CD4-positive, CD25-positive, alpha-beta regulatory T cell (primary cell): ENCODE data around the gene SLC22A25. TPM values are rescaled to one million over a fixed set of nuclear protein-coding genes. Genes with fewer than 3 reads are reported as not detected.
"Not testable (repeated sequence)": the region's sequence is repeated elsewhere in the genome, so short reads cannot be mapped to it uniquely, and the experiment has no call there.

Source experiments
- ATAC-seq, 2 donors: fragments of 150-1000 bp; cut with Tn5 transposase; one replicate each; pipeline ENCODE4 v1.10.0; 2021; ENCODE audit warnings: low read depth in 2 of 2, moderate number of reproducible peaks in 2 of 2, moderate library complexity in 1 of 2
- DNase-seq, 3 donors: peaks; one replicate each; pipeline versions ENCODE4 v3.0.0 to v3.0.0-alpha.2; 2012 to 2022; ENCODE audit warnings: mixed read lengths in 1 of 3
- H3K27ac ChIP-seq: one replicate; pipeline ENCODE4 v1.7.0; 2013; ENCODE audit warnings: mild to moderate bottlenecking, low read length; ENCODE audit not compliant: insufficient read depth, poor library complexity, severe bottlenecking
- H3K27me3 ChIP-seq: one replicate; pipeline ENCODE4 v1.7.0; 2013; ENCODE audit warnings: low read length; ENCODE audit not compliant: control insufficient read depth, insufficient read depth
- H3K36me3 ChIP-seq: one replicate; pipeline ENCODE4 v1.7.0; 2013; ENCODE audit warnings: mild to moderate bottlenecking, low read length, moderate library complexity; ENCODE audit not compliant: control insufficient read depth, insufficient read depth
- H3K4me1 ChIP-seq: 2 replicates; pipeline ENCODE4 v1.7.0; 2013; ENCODE audit warnings: mild to moderate bottlenecking, low read length; ENCODE audit not compliant: insufficient read depth, control insufficient read depth, poor library complexity, severe bottlenecking
- H3K4me3 ChIP-seq: one replicate; pipeline ENCODE4 v1.7.0; 2013; ENCODE audit warnings: low read depth, mild to moderate bottlenecking, low read length, moderate library complexity
- H3K9me3 ChIP-seq, 2 experiments: 1 replicate in 1 of 2; 2 replicates in 1 of 2; pipeline ENCODE4 v1.7.0; 2013; ENCODE audit warnings: low read length in 2 of 2, mild to moderate bottlenecking in 1 of 2, moderate library complexity in 1 of 2; ENCODE audit not compliant: control insufficient read depth in 2 of 2
- H3K27ac Mint-ChIP-seq, 3 donors: one replicate each; pipeline ENCODE4 v1.8.0; 2020 to 2022; ENCODE audit warnings: mild to moderate bottlenecking in 3 of 3, mixed read lengths in 3 of 3, moderate library complexity in 2 of 3
- H3K27me3 Mint-ChIP-seq: one replicate; pipeline ENCODE4 v1.8.0; 2022; ENCODE audit warnings: mild to moderate bottlenecking, mixed read lengths
- H3K36me3 Mint-ChIP-seq: one replicate; pipeline ENCODE4 v1.8.0; 2020; ENCODE audit warnings: mixed read lengths
- H3K4me1 Mint-ChIP-seq, 4 donors: one replicate each; pipeline ENCODE4 v1.8.0; 2020 to 2022; ENCODE audit warnings: mixed read lengths in 4 of 4, mild to moderate bottlenecking in 1 of 4
- H3K4me3 Mint-ChIP-seq, 4 donors: one replicate each; pipeline ENCODE4 v1.8.0; 2020 to 2022; ENCODE audit warnings: mild to moderate bottlenecking in 4 of 4, mixed read lengths in 4 of 4, moderate library complexity in 3 of 4
- H3K9me3 Mint-ChIP-seq, 7 donors: one replicate each; pipeline ENCODE4 v1.8.0; 2020 to 2022; ENCODE audit warnings: mixed read lengths in 7 of 7, mild to moderate bottlenecking in 3 of 7, moderate library complexity in 2 of 7
- polyA plus RNA-seq, 4 donors: library from polyadenylated mRNA; unstranded; fragments of 300-500 nt; fragmentation: Illumina TruSeq; gene quantifications; one replicate each; pipeline ENCODE4 v1.2.3, GENCODE V29; 2021
- total RNA-seq: library from RNA; stranded (reverse); gene quantifications from one replicate; pipeline ENCODE4 v1.2.3, GENCODE V29; 2022

The SLC22A25 gene
- total and polyA plus RNA-seq, 5 donors from 2014 or later, result not detected

GRCh38 chr11:63242089-63242781 is 1.2 kb downstream of the SLC22A25 start:
- Histone ChIP-seq H3K27ac (no peak overlapping the region), H3K27me3 (peaks cover 21% of the 10 kb centered on the region), H3K36me3 (no peaks in the 10 kb centered on the region), H3K4me1 (no peaks in the 10 kb centered on the region), H3K4me3 (no peak overlapping the region), H3K9me3 (peaks cover 0 to under 1% of the 10 kb centered on the region in 2 experiments)
- Mint-ChIP-seq H3K27me3 (peaks cover 21% of the 10 kb centered on the region), H3K4me1 (peaks cover 0 to 5% (median 0%) of the 10 kb centered on the region in 4 donors), H3K4me3 (peak overlapping the region in 1 of 4 donors; percentile 31), H3K36me3 (no peaks in the 10 kb centered on the region), H3K27ac (no peak overlapping the region), H3K9me3 (peaks cover 0 to 1% (median 0%) of the 10 kb centered on the region in 7 donors)
- no peak for DNase-seq
- peak in 1 of 2 donors; percentile 28 for ATAC-seq

- Histone ChIP-seq H3K9me3 (peaks cover 0 to 1% of the 10 kb centered on the region in 2 experiments), H3K27me3 (peaks cover 13% of the 10 kb centered on the region), H3K4me1 (no peaks in the 10 kb centered on the region), H3K36me3 (no peaks in the 10 kb centered on the region), H3K27ac (no peak overlapping the region), H3K4me3 (no peak overlapping the region)
- no peak for ATAC-seq
- peaks cover 0 to 5% (median 2%) of the 10 kb centered on the region in 4 donors for H3K4me1 Mint-ChIP-seq
- H3K36me3 Mint-ChIP-seq, result no peaks in the 10 kb centered on the region
- no peak overlapping the region for H3K4me3 Mint-ChIP-seq
- H3K9me3 Mint-ChIP-seq, result peaks cover 0 to 4% (median 1%) of the 10 kb centered on the region in 7 donors
- H3K27me3 Mint-ChIP-seq, result peaks cover 9% of the 10 kb centered on the region
- H3K27ac Mint-ChIP-seq, result no peak overlapping the region
- no peak for DNase-seq
Observed at GRCh38 chr11:63240791-63241379, 2.5 kb downstream of the SLC22A25 start.

- H3K27me3 Mint-ChIP-seq, result peaks cover 9% of the 10 kb centered on the region
- peaks cover 0 to 1% of the 10 kb centered on the region in 2 experiments for H3K9me3 ChIP-seq
- ATAC-seq (no peak), DNase-seq (no peak)
- H3K4me1 ChIP-seq, result no peaks in the 10 kb centered on the region
- no peak overlapping the region for H3K27ac Mint-ChIP-seq
- peaks cover 0 to 5% (median 2%) of the 10 kb centered on the region in 4 donors for H3K4me1 Mint-ChIP-seq
- H3K4me3 ChIP-seq, result no peak overlapping the region
- H3K9me3 Mint-ChIP-seq, result peaks cover 0 to 4% (median 2%) of the 10 kb centered on the region in 7 donors
- no peak overlapping the region for H3K27ac ChIP-seq
- H3K36me3 Mint-ChIP-seq, result no peaks in the 10 kb centered on the region
- no peak overlapping the region for H3K4me3 Mint-ChIP-seq
- H3K27me3 ChIP-seq, result peaks cover 11% of the 10 kb centered on the region
- H3K36me3 ChIP-seq, result no peaks in the 10 kb centered on the region
Observed at GRCh38 chr11:63240098-63240497, 3.3 kb downstream of the SLC22A25 start.

GRCh38 chr11:63239254-63239653 is 4.1 kb downstream of the SLC22A25 start:
- H3K36me3 Mint-ChIP-seq, result no peaks in the 10 kb centered on the region
- Histone ChIP-seq H3K36me3 (no peaks in the 10 kb centered on the region), H3K27me3 (peaks cover 6% of the 10 kb centered on the region), H3K27ac (no peak overlapping the region), H3K9me3 (peaks cover 0 to 1% of the 10 kb centered on the region in 2 experiments), H3K4me3 (no peak overlapping the region), H3K4me1 (no peaks in the 10 kb centered on the region)
- H3K9me3 Mint-ChIP-seq, result peaks cover 0 to 4% (median 2%) of the 10 kb centered on the region in 7 donors
- peaks cover 8% of the 10 kb centered on the region for H3K27me3 Mint-ChIP-seq
- no peak for ATAC-seq
- peaks cover 0 to 5% (median 2%) of the 10 kb centered on the region in 4 donors for H3K4me1 Mint-ChIP-seq
- no peak overlapping the region for H3K4me3 Mint-ChIP-seq
- no peak overlapping the region for H3K27ac Mint-ChIP-seq
- DNase-seq, result no peak

GRCh38 chr11:63237413-63237812 is 6.0 kb downstream of the SLC22A25 start:
- no peak overlapping the region for H3K27ac Mint-ChIP-seq
- no peak for ATAC-seq

GRCh38 chr11:63235471-63236461 is 7.6 kb downstream of the SLC22A25 start:
- not testable (repeated sequence) for H3K4me1 Mint-ChIP-seq, H3K4me1 ChIP-seq, H3K4me3 ChIP-seq, H3K9me3 Mint-ChIP-seq, H3K27ac ChIP-seq, H3K27me3 ChIP-seq, H3K36me3 ChIP-seq, ATAC-seq, H3K27me3 Mint-ChIP-seq, H3K36me3 Mint-ChIP-seq, H3K9me3 ChIP-seq
- Mint-ChIP-seq H3K27ac (peak overlapping the region in 1 of 3 donors; percentile 18), H3K4me3 (peak overlapping the region in 2 of 4 donors; percentile 10 to 30)
- DNase-seq, result peak in 1 of 3 donors; percentile 30

More at GRCh38 chr11:63237413-63237812, 6.0 kb downstream of the SLC22A25 start:
- Histone ChIP-seq H3K27me3 (peaks cover 6% of the 10 kb centered on the region), H3K4me1 (no peaks in the 10 kb centered on the region), H3K4me3 (no peak overlapping the region), H3K27ac (no peak overlapping the region), H3K9me3 (peaks cover 0 to 1% of the 10 kb centered on the region in 2 experiments), H3K36me3 (no peaks in the 10 kb centered on the region)
- Mint-ChIP-seq H3K36me3 (peaks cover under 1% of the 10 kb centered on the region), H3K9me3 (peaks cover 0 to 4% (median 2%) of the 10 kb centered on the region in 7 donors), H3K27me3 (peaks cover 2% of the 10 kb centered on the region), H3K4me1 (peaks cover 0 to 5% (median 2%) of the 10 kb centered on the region in 4 donors), H3K4me3 (no peak overlapping the region)
- no peak for DNase-seq

- no peak overlapping the region for H3K4me3 Mint-ChIP-seq
- no peak overlapping the region for H3K27ac Mint-ChIP-seq
- Histone ChIP-seq H3K27me3 (peaks cover 9% of the 10 kb centered on the region), H3K36me3 (no peaks in the 10 kb centered on the region), H3K27ac (no peak overlapping the region), H3K9me3 (no peaks in the 10 kb centered on the region), H3K4me3 (no peak overlapping the region), H3K4me1 (no peaks in the 10 kb centered on the region)
- peaks cover 7% of the 10 kb centered on the region for H3K27me3 Mint-ChIP-seq
- no peaks in the 10 kb centered on the region for H3K4me1 Mint-ChIP-seq
- no peak for DNase-seq
- ATAC-seq, result no peak
- H3K36me3 Mint-ChIP-seq, result peaks cover 4% of the 10 kb centered on the region
- H3K9me3 Mint-ChIP-seq, result peaks cover 0 to 4% (median 0%) of the 10 kb centered on the region in 7 donors
Observed at GRCh38 chr11:63229815-63230214, 13.6 kb downstream of the SLC22A25 start.
